GM10847 (cell line): ENCODE data around the gene AJAP1.

Experiments
- POLR2A ChIP-seq: IDR thresholded peaks from 2 replicates; pipeline ENCODE4 v1.6.1; 2011; ENCODE audit not compliant: insufficient read length; ENCODE audit errors: extremely low read depth

Gene AJAP1

DNA sequence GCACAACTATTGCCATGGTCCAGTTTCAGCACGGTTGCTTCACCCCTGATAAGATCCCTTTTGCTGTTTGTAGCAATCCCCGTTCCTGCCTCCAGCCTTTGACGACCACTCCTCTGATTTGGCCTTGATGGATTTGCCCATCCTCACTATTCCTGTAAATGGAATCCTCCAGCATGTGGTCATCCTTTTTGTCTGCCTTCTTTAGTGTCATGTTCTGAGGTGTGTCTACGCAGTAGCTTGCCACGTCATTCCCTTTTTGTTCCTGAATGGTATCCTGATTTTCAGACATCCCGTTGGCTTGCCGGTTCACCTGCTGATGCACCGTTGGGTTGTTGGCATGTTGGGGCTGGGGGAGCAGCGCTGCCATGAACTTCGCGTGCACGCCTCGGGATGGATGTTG is 7.8 kb downstream of the AJAP1 start:
- TF ChIP-seq POLR2A, result no peak

GRCh38 chr1:4662723-4663122 is 8.3 kb downstream of the AJAP1 start:
- no peak for TF ChIP-seq POLR2A

DNA sequence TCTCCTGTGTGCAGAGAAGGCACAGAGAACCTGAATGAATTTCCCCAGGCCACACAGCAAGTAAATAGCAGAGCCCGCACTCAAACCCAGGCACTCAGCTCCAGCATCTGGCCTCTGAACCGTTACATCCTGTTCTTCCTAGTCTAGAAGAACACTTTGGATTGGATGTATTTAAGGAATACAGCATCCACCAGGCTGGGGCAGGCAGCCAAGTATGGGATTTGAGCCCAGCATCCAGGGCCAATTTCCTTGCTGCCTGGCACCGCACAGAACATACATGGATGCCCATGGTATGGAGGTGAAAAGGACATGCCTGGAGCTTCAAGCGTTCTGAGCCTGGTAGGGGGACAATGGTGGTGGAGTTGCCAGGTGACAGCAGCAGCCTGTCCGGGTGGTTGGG is 9.7 kb downstream of the AJAP1 start:
- TF ChIP-seq POLR2A, result no peak

- no peak for TF ChIP-seq POLR2A
These were observed 10.2 kb downstream of the AJAP1 start for GRCh38 chr1:4664606-4665005.

DNA sequence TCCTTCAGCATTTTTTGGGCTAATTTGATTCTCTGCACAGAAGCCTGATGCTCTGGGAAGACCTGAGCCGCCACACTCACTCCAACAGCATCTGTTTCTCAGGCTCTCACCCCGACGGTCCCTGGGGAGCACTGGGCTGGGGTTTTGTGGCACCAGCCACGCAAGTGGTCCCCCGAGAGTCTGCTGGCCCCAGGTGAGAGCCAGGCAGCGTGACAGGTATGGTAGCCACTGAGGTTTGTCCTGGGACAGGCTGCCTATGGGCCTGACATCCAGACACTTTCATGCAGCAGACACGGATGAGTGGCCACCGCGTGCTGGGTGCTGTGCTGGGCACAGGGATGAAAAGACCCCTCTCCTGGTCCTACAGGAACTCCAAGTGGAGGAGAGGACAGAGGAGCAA is 11.0 kb downstream of the AJAP1 start:
- TF ChIP-seq POLR2A, result no peak

- TF ChIP-seq POLR2A, result no peak
These were observed 14.6 kb downstream of the AJAP1 start for GRCh38 chr1:4668743-4669700.

- TF ChIP-seq POLR2A, result no peak
These were observed 15.9 kb downstream of the AJAP1 start for GRCh38 chr1:4670265-4670664.

GRCh38 chr1:4671828-4672227 is 17.4 kb downstream of the AJAP1 start:
- TF ChIP-seq POLR2A, result no peak

- no peak for TF ChIP-seq POLR2A
These were observed 19.1 kb downstream of the AJAP1 start for GRCh38 chr1:4673494-4673893.

GRCh38 chr1:4674117-4674516 is 19.7 kb downstream of the AJAP1 start:
- no peak for TF ChIP-seq POLR2A

GRCh38 chr1:4674676-4675075 is 20.3 kb downstream of the AJAP1 start:
- no peak for TF ChIP-seq POLR2A

DNA sequence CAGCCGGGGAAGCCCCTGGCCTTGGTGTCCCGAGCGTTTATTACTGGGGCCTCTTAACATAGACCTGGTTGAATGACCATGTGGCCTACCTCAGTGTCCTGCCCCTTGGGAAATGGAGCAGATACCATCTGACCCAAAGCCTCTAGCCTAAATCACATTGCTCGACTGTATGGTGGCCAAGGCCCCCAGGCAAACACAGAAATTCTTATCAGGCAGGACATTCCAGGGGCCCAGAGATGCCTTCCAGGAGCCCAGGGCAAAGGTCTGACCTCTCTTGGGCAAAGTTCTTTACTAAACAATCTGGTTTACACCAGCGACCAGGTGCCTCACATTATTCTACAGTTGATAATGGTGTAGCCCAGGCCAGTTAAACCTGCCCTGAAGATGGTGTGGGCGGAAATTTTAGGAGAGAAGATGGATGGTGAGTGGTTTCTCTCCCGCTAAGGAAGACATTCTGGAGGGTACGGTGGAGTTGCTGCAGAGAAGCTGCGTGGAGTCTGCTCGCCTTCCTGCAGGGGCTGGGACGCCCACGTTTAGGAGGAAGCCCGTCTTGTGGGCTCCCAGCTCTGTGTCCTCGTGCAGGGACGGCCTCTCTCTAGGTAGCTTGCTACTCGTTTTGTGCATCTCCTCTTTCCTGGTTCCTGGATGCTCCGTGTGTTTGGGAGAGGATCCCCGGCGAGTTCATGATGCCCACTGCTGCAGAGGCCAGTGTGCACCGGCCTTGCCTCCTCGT is 21.2 kb downstream of the AJAP1 start:
- TF ChIP-seq POLR2A, result no peak

- TF ChIP-seq POLR2A, result no peak
These were observed 21.8 kb downstream of the AJAP1 start for GRCh38 chr1:4676253-4676652.

GRCh38 chr1:4677608-4678007 is 23.2 kb downstream of the AJAP1 start:
- no peak for TF ChIP-seq POLR2A

GRCh38 chr1:4678066-4678717 is 23.8 kb downstream of the AJAP1 start:
- no peak for TF ChIP-seq POLR2A

GRCh38 chr1:4681026-4681425 is 26.6 kb downstream of the AJAP1 start:
- no peak for TF ChIP-seq POLR2A
